GM23338 (cell line): ENCODE measurements around the gene PPP1R2. TPM values are rescaled to one million over a fixed set of nuclear protein-coding genes. Genes with fewer than 3 reads are reported as not detected.

ENCODE experiments used
- ATAC-seq: fragments of 200-7000 bp; cut with Tn5 transposase; 3 replicates; pipeline ENCODE4 v1.9.1; 2020
- DNase-seq: peaks from one replicate; pipeline ENCODE4 v3.0.0-alpha.2; 2015; ENCODE audit warnings: low spot score
- H2AFZ ChIP-seq: fragments of 200-600 bp; sonication (generic); 2 replicates; pipeline ENCODE4 v1.8.0; 2016; ENCODE audit warnings: antibody characterized with exemption, mild to moderate bottlenecking, moderate library complexity
- H3F3A ChIP-seq: fragments of 200-600 bp; sonication (generic); replicated peaks from 2 replicates; pipeline ENCODE4 v1.8.0; 2017; ENCODE audit warnings: antibody characterized with exemption, mixed run types, low read depth
- H3K27ac ChIP-seq: fragments of 200-600 bp; sonication (generic); 2 replicates; pipeline ENCODE4 v1.6.1; 2016; ENCODE audit warnings: low read depth
- H3K27me3 ChIP-seq: fragments of 200-600 bp; sonication (generic); 2 replicates; pipeline ENCODE4 v1.8.0; 2016; ENCODE audit warnings: mild to moderate bottlenecking, mixed run types, moderate library complexity; ENCODE audit not compliant: insufficient read depth
- H3K36me3 ChIP-seq: fragments of 200-600 bp; sonication (generic); 2 replicates; pipeline ENCODE4 v1.8.0; 2016; ENCODE audit warnings: mild to moderate bottlenecking; ENCODE audit not compliant: insufficient read depth
- H3K4me1 ChIP-seq: fragments of 200-600 bp; sonication (generic); 2 replicates; pipeline ENCODE4 v1.8.0; 2016; ENCODE audit warnings: mild to moderate bottlenecking, moderate library complexity; ENCODE audit not compliant: insufficient read depth
- H3K4me2 ChIP-seq: fragments of 200-600 bp; sonication (generic); 2 replicates; pipeline ENCODE4 v1.7.1; 2017; ENCODE audit warnings: mixed run types
- H3K4me3 ChIP-seq: fragments of 200-600 bp; sonication (generic); 2 replicates; pipeline ENCODE4 v1.6.1; 2016; ENCODE audit warnings: mixed run types
- H3K79me2 ChIP-seq: fragments of 200-600 bp; sonication (generic); replicated peaks from 2 replicates; pipeline ENCODE4 v1.8.0; 2017; ENCODE audit warnings: mild to moderate bottlenecking; ENCODE audit not compliant: insufficient read depth
- H3K9me2 ChIP-seq: fragments of 200-600 bp; sonication (generic); 2 replicates; pipeline ENCODE4 v1.8.0; 2017; ENCODE audit not compliant: insufficient read depth
- H4K20me1 ChIP-seq: fragments of 200-600 bp; sonication (generic); replicated peaks from 2 replicates; pipeline ENCODE4 v1.8.0; 2017; ENCODE audit warnings: mild to moderate bottlenecking; ENCODE audit not compliant: insufficient read depth
- H3K27ac Mint-ChIP-seq: 2 replicates; pipeline ENCODE4 v1.8.0; 2020; ENCODE audit warnings: inconsistent platforms, mild to moderate bottlenecking, moderate library complexity, mixed read lengths
- H3K27me3 Mint-ChIP-seq: 3 replicates; pipeline ENCODE4 v1.8.0; 2022; ENCODE audit warnings: low read depth, mild to moderate bottlenecking, moderate library complexity, mixed read lengths, inconsistent platforms; ENCODE audit not compliant: insufficient read depth, poor library complexity
- H3K36me3 Mint-ChIP-seq: 3 replicates; pipeline ENCODE4 v1.8.0; 2021; ENCODE audit warnings: low read depth, mild to moderate bottlenecking, inconsistent platforms, moderate library complexity, mixed read lengths
- H3K4me1 Mint-ChIP-seq: 3 replicates; pipeline ENCODE4 v1.8.0; 2020; ENCODE audit warnings: mild to moderate bottlenecking, inconsistent platforms, mixed read lengths
- H3K4me3 Mint-ChIP-seq: 3 replicates; pipeline ENCODE4 v1.8.0; 2021; ENCODE audit warnings: moderate library complexity, mild to moderate bottlenecking, inconsistent platforms, mixed read lengths
- H3K9me3 Mint-ChIP-seq: 3 replicates; pipeline ENCODE4 v1.8.0; 2020; ENCODE audit warnings: moderate library complexity, mild to moderate bottlenecking, inconsistent platforms, mixed read lengths
- CREB1 ChIP-seq: fragments of 250-450 bp; sonication (Bioruptor Pico); IDR thresholded peaks from 2 replicates; pipeline ENCODE4 v1.5.0; 2020; ENCODE audit warnings: low read depth, mild to moderate bottlenecking, moderate library complexity
- CTCF ChIP-seq, 2 experiments: fragments of 200-600 bp in 1 of 2; sonication (generic) in 1 of 2; conservative IDR thresholded peaks; 2 replicates each; pipeline versions ENCODE4 v1.5.1 to v1.6.1; 2016 to 2017; ENCODE audit warnings: antibody characterized with exemption in 2 of 2, low read depth in 2 of 2, mild to moderate bottlenecking in 2 of 2, moderate library complexity in 1 of 2
- ETS1 ChIP-seq: IDR thresholded peaks from 2 replicates; pipeline ENCODE4 v1.6.1; 2016; ENCODE audit warnings: antibody characterized with exemption
- EZH2 ChIP-seq: fragments of 200-600 bp; sonication (generic); IDR thresholded peaks from one replicate; pipeline ENCODE4 v1.8.0; 2017; ENCODE audit warnings: antibody characterized with exemption, mild to moderate bottlenecking, low read depth; ENCODE audit not compliant: unreplicated experiment
- EZH2phosphoT487 ChIP-seq: fragments of 200-600 bp; sonication (generic); IDR thresholded peaks from one replicate; pipeline ENCODE4 v1.8.1; 2018; ENCODE audit warnings: antibody characterized with exemption; ENCODE audit not compliant: unreplicated experiment
- POLR2AphosphoS5 ChIP-seq: IDR thresholded peaks from 2 replicates; pipeline ENCODE4 v1.6.1; 2016; ENCODE audit warnings: antibody characterized with exemption, low read depth
- STAT1 ChIP-seq: IDR thresholded peaks from one replicate; pipeline ENCODE4 v1.6.1; 2016; ENCODE audit warnings: antibody characterized with exemption; ENCODE audit not compliant: unreplicated experiment
- ZNF114 ChIP-seq: fragments of 250-450 bp; sonication (Bioruptor Pico); IDR thresholded peaks from 2 replicates; pipeline ENCODE4 v1.5.0; 2020; ENCODE audit warnings: mild to moderate bottlenecking, moderate library complexity
- ZNF331 ChIP-seq: fragments of 250-450 bp; sonication (Bioruptor Pico); IDR thresholded peaks from 2 replicates; pipeline ENCODE4 v1.5.0; 2020; ENCODE audit warnings: low read depth, mild to moderate bottlenecking, moderate library complexity
- ZNF462 ChIP-seq: fragments of 250-450 bp; sonication (Bioruptor Pico); IDR thresholded peaks from 2 replicates; pipeline ENCODE4 v1.5.0; 2020; ENCODE audit warnings: mild to moderate bottlenecking, moderate library complexity
- polyA plus RNA-seq: library from polyadenylated mRNA; unstranded; fragments of >200 nt; fragmentation: Nextera tagmentation; extraction: Ambion mirVana; gene quantifications from 2 replicates; pipeline ENCODE4 v1.2.1, GENCODE V29; 2016
- total RNA-seq: library from RNA; depleted of rRNA; stranded (reverse); fragments of >200 nt; shearing (Covaris generic); gene quantifications from 2 replicates; pipeline ENCODE4 v1.2.3, GENCODE V29; 2014

PPP1R2 gene
- total and polyA plus RNA-seq, 2 experiments from 2014 or later: 45.9 to 46.8 TPM

- TF ChIP-seq CTCF (conservative IDR thresholded peaks at IDR 0.05; ENCODE audit: low read depth in 2 of 2): no peak
Measured at GRCh38 chr3:195578565-195578964, 35.4 kb upstream of the PPP1R2 start (continued).

- Histone ChIP-seq H4K20me1 (no peaks in the 10 kb centered on the region), H3K4me3 (no peak overlapping the region), H3K4me1 (peaks cover 11% of the 10 kb centered on the region; the same call in 1 of the 2 replicates), H3K79me2 (no peaks in the 10 kb centered on the region), H3K36me3 (no peaks in the 10 kb centered on the region), H3F3A (no peaks in the 10 kb centered on the region), H2AFZ (no peak overlapping the region), H3K4me2 (no peak overlapping the region), H3K27me3 (no peaks in the 10 kb centered on the region), H3K9me2 (no peaks in the 10 kb centered on the region), H3K27ac (no peak overlapping the region)
- peaks cover 13% of the 10 kb centered on the region for H3K4me1 Mint-ChIP-seq
- no peak for ATAC-seq
- peaks cover 7% of the 10 kb centered on the region for H3K27me3 Mint-ChIP-seq
- H3K36me3 Mint-ChIP-seq: no peaks in the 10 kb centered on the region
- DNase-seq: no peak
- no peak overlapping the region for H3K4me3 Mint-ChIP-seq
- H3K27ac Mint-ChIP-seq: no peak overlapping the region
- peaks cover 3% of the 10 kb centered on the region; the same call in 1 of the 3 replicates for H3K9me3 Mint-ChIP-seq
- TF ChIP-seq POLR2AphosphoS5 (no peak), CTCF (conservative IDR thresholded peaks at IDR 0.05; ENCODE audit: low read depth in 2 of 2) (no peak), ETS1 (no peak), ZNF462 (CRISPR knock-in tag) (no peak), ZNF114 (CRISPR knock-in tag) (no peak), EZH2phosphoT487 (no peak), CREB1 (CRISPR knock-in tag) (no peak), STAT1 (no peak), ZNF331 (no peak), EZH2 (no peak)
Measured at GRCh38 chr3:195577645-195578177, 34.6 kb upstream of the PPP1R2 start.
